ENCODE measurements around the gene PEX16.

DNA sequence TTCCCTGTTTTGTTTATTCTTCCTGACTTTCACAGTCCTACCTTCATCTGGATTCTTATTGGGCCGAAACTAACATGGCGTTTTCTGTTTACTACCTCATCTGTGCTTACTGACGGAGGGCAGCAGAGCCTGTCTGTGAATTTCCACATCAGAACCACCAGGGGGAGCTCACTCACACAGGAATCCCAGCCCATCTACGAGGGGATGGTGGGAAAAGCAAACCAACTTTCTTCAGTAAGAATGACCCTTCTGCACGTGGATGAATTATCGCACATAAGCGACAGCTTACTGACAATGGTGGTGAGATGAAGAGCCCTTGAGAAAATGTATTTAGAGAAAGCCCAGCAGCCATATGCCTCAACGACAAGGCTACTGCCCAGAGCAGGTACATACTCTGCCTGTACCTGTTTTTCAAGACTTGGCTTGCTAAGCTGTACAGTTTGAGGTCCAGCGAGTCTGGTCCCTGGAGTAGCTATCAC lies 47.3 kb upstream of the PEX16 start:
- TF ChIP-seq EZH2 (IDR thresholded peaks at IDR 0.05) (no peak), POLR2AphosphoS5 (IDR thresholded peaks at IDR 0.05; ENCODE audit: borderline replicate concordance, low read depth, low read length) (no peak)

Measured in SK-N-MC (cell line).